Gastrocnemius medialis (tissue), 4 donors: ENCODE results near the gene DISP2.
A peak's percentile ranks its signal among the peaks of the same experiment; 100 is the strongest.

Source experiments
- CTCF ChIP-seq, 5 experiments: fragments of 450-650 bp in 3 of 5; fragments of 200-600 bp in 2 of 5; sonication (generic) in 2 of 5; IDR thresholded peaks in 4 of 5; conservative IDR thresholded peaks in 1 of 5; 1 replicate in 4 of 5; 2 replicates in 1 of 5; pipeline ENCODE4 v1.5.1; 2016 to 2019; ENCODE audit warnings: antibody characterized with exemption in 5 of 5, mild to moderate bottlenecking in 3 of 5, moderate library complexity in 3 of 5
- POLR2A ChIP-seq, 2 donors: fragments of 450-650 bp; IDR thresholded peaks; one replicate each; pipeline ENCODE4 v1.6.1; 2017; ENCODE audit warnings: antibody characterized with exemption in 2 of 2, mild to moderate bottlenecking in 2 of 2, moderate library complexity in 2 of 2

- no peak for TF ChIP-seq POLR2A (IDR thresholded peaks at IDR 0.05)
- peak; percentile 11 to 65 (median 57) for TF ChIP-seq CTCF (IDR thresholded peaks at IDR 0.05 in 4 of 5, conservative IDR thresholded peaks at IDR 0.05 in 1 of 5)
Measured at GRCh38 chr15:40310001-40310959, 47.7 kb upstream of the DISP2 start.
